HAP-1 (cell line): ENCODE results near the gene MYO16.

ENCODE experiments used
- DNase-seq, 2 experiments: peaks; one replicate each; pipeline ENCODE4 v3.0.0-alpha.2; 2016 to 2020; ENCODE audit warnings: low spot score in 2 of 2
- H3K27me3 ChIP-seq: fragments of 250-450 bp; sonication (Bioruptor Pico); 2 replicates; pipeline ENCODE4 v1.5.1; 2020; ENCODE audit warnings: low read depth, mild to moderate bottlenecking, moderate library complexity
- H3K36me3 ChIP-seq: fragments of 250-450 bp; sonication (Bioruptor Pico); replicated peaks from 2 replicates; pipeline ENCODE4 v1.5.1; 2020; ENCODE audit warnings: mild to moderate bottlenecking
- H3K4me1 ChIP-seq: fragments of 250-450 bp; sonication (Bioruptor Pico); 2 replicates; pipeline ENCODE4 v1.5.1; 2020; ENCODE audit warnings: mild to moderate bottlenecking
- H3K4me3 ChIP-seq: fragments of 250-450 bp; sonication (Bioruptor Pico); 2 replicates; pipeline ENCODE4 v1.5.1; 2020; ENCODE audit warnings: mild to moderate bottlenecking, moderate library complexity
- H3K9me3 ChIP-seq: fragments of 250-450 bp; sonication (Bioruptor Pico); 2 replicates; pipeline ENCODE4 v1.5.1; 2020; ENCODE audit warnings: mild to moderate bottlenecking, moderate library complexity
- in situ Hi-C: fragments of 300-500 bp; cut with MboI; formaldehyde crosslinking; loops from 3 replicates; pipeline ENCODE4 v1.14.3; 2020; ENCODE audit warnings: low sequenced_read_pairs, inconsistent platforms, mixed read lengths

Gene MYO16

GRCh38 chr13:109126178-109126577 lies 496.8 kb downstream of the MYO16 start:
- in situ Hi-C loops: no loop called here
- Histone ChIP-seq H3K4me3 (no peak overlapping the region), H3K27me3 (no peaks in the 10 kb centered on the region), H3K9me3 (no peaks in the 10 kb centered on the region), H3K4me1 (no peaks in the 10 kb centered on the region), H3K36me3 (no peaks in the 10 kb centered on the region)
- no peak for DNase-seq

DNA sequence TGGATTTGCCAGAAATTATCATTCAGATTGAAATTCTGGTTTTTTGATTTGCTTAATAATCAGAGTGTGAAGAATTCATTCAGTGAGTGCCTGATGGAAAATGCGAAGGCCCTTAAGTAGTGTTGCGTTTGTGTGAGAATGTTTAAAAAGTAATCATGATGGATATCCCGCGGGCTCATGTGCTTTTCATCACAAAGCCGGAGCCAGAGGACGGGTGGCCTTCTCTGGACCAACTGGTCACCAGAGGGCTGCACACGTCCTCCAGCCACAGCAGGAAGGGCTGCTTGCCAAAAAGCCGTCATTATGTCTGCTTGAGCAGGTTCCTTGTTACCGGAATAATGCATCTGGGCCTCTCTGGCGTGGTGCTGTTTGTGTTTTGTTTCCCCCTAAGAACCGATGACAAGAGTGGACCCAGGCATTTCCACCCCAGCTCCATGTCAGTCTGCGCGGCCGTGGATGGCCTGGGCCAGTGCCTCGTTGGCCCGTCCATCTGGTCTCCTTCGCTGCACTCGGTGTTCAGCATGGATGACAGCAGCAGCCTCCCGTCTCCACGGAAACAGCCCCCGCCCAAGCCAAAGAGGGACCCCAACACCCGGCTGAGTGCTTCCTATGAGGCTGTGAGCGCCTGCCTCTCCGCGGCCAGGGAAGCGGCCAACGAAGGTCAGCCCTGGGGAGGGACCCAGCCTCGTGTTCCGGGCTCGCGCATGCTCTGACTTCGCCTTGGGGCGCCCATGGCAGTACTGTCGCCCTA lies 497.7 kb downstream of the MYO16 start:
- Histone ChIP-seq H3K27me3 (no peaks in the 10 kb centered on the region), H3K4me3 (no peak overlapping the region), H3K36me3 (no peaks in the 10 kb centered on the region), H3K9me3 (no peaks in the 10 kb centered on the region), H3K4me1 (no peaks in the 10 kb centered on the region)
- in situ Hi-C loops: no loop called here
- DNase-seq: no peak

DNA sequence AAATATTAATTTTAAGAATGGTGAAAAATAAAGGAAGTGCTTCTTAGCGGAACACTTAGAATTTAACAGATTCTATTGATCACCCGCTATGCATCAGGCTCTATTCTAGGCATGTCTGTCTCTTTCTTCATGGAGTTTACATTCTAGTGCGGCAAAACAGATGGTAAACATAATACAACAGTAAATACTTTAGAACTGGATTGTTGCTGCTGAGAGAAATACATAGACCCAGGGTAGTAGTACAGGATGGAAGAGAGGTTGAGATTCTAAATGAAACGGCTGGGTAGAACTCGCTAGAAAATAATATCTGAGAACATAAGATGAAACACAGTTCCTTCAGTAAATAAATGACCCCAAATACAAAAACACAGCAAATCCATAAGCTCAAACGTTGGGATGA lies 498.7 kb downstream of the MYO16 start:
- in situ Hi-C loops: no loop called here
- Histone ChIP-seq H3K4me3 (no peak overlapping the region), H3K4me1 (no peaks in the 10 kb centered on the region), H3K27me3 (no peaks in the 10 kb centered on the region), H3K36me3 (no peaks in the 10 kb centered on the region), H3K9me3 (no peaks in the 10 kb centered on the region)
- no peak for DNase-seq

- no peaks in the 10 kb centered on the region for H3K9me3 ChIP-seq
- in situ Hi-C loops: no loop called here
- no peak for DNase-seq
- no peak overlapping the region for H3K4me3 ChIP-seq
- H3K27me3 ChIP-seq: no peaks in the 10 kb centered on the region
- H3K4me1 ChIP-seq: no peaks in the 10 kb centered on the region
- no peaks in the 10 kb centered on the region for H3K36me3 ChIP-seq
These were observed 500.9 kb downstream of the MYO16 start for GRCh38 chr13:109130093-109130835.

DNA sequence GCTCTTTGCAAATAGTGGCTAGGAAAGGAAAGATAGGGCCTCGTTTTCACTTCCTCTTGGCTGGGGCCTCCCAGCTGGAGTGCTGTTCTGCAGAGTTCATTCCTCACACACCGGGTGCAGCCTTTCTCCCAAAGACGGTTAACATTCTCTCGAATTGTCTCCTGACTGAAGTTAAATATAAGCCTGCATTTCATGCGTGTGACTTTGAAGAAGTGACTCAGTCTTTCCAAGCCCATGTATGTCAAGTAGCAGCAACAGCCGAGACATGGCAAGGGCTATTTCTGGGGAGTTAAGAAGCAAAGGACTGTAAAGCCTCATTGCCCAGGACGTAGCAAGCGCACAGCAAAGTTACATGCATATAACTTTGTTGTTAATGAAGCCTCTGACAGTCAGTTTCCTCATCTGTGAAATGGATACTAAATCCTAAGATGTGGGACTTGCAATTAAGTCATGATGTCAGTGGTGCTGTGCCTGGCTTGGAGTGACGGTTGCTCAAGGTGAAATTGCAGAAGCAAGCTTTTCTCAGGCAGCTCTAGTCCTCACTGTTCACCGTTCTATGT lies 502.4 kb downstream of the MYO16 start:
- no peaks in the 10 kb centered on the region for H3K27me3 ChIP-seq
- no peak for DNase-seq
- no peaks in the 10 kb centered on the region for H3K36me3 ChIP-seq
- no peaks in the 10 kb centered on the region for H3K9me3 ChIP-seq
- H3K4me3 ChIP-seq: no peak overlapping the region
- H3K4me1 ChIP-seq: no peaks in the 10 kb centered on the region
- in situ Hi-C loops: no loop called here

GRCh38 chr13:109135018-109135417 lies 505.6 kb downstream of the MYO16 start:
- DNase-seq: no peak
- no peaks in the 10 kb centered on the region for H3K4me1 ChIP-seq
- H3K9me3 ChIP-seq: no peaks in the 10 kb centered on the region
- H3K27me3 ChIP-seq: no peaks in the 10 kb centered on the region
- H3K4me3 ChIP-seq: no peak overlapping the region
- H3K36me3 ChIP-seq: no peaks in the 10 kb centered on the region
- in situ Hi-C loops: no loop called here

- Histone ChIP-seq H3K4me1 (no peaks in the 10 kb centered on the region), H3K27me3 (no peaks in the 10 kb centered on the region), H3K4me3 (no peak overlapping the region), H3K9me3 (no peaks in the 10 kb centered on the region), H3K36me3 (no peaks in the 10 kb centered on the region)
- in situ Hi-C loops: no loop called here
- no peak for DNase-seq
These were observed 507.5 kb downstream of the MYO16 start for GRCh38 chr13:109136873-109137272.

DNA sequence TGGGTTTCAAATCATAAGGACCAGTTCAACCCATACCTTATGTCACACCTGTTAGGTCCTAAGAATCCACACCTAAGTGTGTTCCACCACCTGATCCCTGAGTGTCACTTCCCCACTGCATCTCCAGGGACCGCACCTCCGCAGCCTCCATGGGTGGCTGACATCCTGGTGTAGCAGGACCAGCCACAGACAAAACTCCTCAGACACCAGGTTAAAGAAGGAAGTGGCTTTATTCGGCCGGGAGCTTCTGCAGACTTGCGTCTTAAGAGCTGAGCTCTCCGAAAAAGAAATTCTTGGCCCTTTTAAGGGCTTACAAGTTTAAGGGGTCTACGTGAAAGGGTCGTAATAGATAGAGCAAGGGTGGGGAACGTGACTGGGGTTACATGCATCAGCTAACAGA lies 509.9 kb downstream of the MYO16 start:
- Histone ChIP-seq H3K4me1 (no peaks in the 10 kb centered on the region), H3K36me3 (no peaks in the 10 kb centered on the region), H3K9me3 (no peaks in the 10 kb centered on the region), H3K4me3 (no peak overlapping the region), H3K27me3 (no peaks in the 10 kb centered on the region)
- in situ Hi-C loops: no loop called here
- no peak for DNase-seq

DNA sequence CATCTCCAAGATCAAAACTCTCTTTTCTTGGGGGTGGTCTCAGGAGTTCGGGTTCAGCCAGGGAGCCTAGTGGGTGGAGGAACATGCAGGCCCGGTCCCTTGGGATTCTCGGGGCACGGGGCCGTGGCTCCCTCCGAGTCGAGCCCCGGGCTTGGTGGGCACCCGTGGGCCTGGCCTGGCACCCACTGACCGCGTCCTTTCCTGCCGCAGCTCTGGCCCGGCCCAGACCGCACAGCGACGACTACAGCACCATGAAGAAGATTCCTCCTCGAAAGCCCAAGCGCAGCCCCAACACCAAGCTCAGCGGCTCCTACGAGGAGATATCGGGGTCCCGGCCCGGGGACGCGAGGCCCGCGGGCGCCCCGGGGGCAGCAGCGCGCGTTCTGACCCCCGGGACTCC lies 510.6 kb downstream of the MYO16 start:
- Histone ChIP-seq H3K36me3 (no peaks in the 10 kb centered on the region), H3K27me3 (no peaks in the 10 kb centered on the region), H3K4me3 (no peak overlapping the region), H3K4me1 (no peaks in the 10 kb centered on the region), H3K9me3 (no peaks in the 10 kb centered on the region)
- no peak for DNase-seq
- in situ Hi-C loops: no loop called here

- no peaks in the 10 kb centered on the region for H3K36me3 ChIP-seq
These were observed 511.3 kb downstream of the MYO16 start for GRCh38 chr13:109140479-109141349.

DNA sequence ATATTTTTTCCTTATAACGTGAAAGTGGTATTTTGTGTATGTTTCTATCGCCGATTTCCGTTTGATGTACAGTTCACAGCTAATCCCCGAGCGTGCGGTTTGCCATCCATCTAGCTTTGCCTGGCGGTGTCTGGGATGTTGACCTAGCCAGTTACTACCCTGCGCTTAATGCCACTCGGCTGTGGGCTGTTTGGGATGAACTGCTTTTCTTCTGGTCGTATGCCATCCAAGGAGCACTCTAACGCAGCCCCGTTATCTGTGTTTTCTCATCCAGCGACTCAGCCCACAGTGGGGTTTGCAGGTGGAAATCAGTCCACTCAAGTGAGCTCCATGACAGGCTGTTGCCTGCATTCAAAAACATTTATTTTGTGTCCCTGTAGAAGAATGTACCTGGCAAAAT lies 512.3 kb downstream of the MYO16 start:
- Histone ChIP-seq H3K4me3 (no peak overlapping the region), H3K36me3 (no peaks in the 10 kb centered on the region), H3K9me3 (no peaks in the 10 kb centered on the region), H3K4me1 (no peaks in the 10 kb centered on the region), H3K27me3 (no peaks in the 10 kb centered on the region)
- in situ Hi-C loops: no loop called here
- DNase-seq: no peak

More at GRCh38 chr13:109140479-109141349, 511.3 kb downstream of the MYO16 start:
- Histone ChIP-seq H3K9me3 (no peaks in the 10 kb centered on the region), H3K4me3 (no peak overlapping the region), H3K27me3 (no peaks in the 10 kb centered on the region), H3K4me1 (no peaks in the 10 kb centered on the region)
- in situ Hi-C loops: no loop called here
- DNase-seq: no peak

GRCh38 chr13:109144693-109145437 lies 515.5 kb downstream of the MYO16 start:
- no peak for DNase-seq
- Histone ChIP-seq H3K9me3 (no peaks in the 10 kb centered on the region), H3K36me3 (no peaks in the 10 kb centered on the region), H3K4me3 (no peak overlapping the region), H3K27me3 (no peaks in the 10 kb centered on the region), H3K4me1 (no peaks in the 10 kb centered on the region)
- in situ Hi-C loops: no loop called here

DNA sequence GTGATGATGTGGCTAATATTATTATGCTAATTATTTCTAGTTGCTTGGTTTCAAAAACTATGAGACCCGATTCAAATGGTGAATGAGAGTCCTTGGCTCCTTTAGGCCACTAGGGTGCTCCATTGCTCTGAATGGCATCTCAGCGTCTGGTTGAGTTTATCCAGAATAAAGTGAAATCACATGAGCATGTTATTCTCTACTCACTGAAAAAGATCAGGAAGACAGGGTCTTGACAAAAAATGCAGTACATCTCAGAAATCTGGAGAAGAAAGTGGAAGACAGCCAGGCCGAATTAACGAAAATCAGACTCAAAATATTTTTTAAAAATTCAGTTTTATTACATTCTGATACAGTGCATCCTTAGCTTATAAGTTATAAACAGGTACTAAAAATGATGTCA lies 516.2 kb downstream of the MYO16 start:
- Histone ChIP-seq H3K4me3 (no peak overlapping the region), H3K27me3 (no peaks in the 10 kb centered on the region), H3K36me3 (no peaks in the 10 kb centered on the region), H3K4me1 (no peaks in the 10 kb centered on the region), H3K9me3 (no peaks in the 10 kb centered on the region)
- in situ Hi-C loops: no loop called here
- DNase-seq: no peak
